ENCODE measurements around the gene ELOF1. TPM values are rescaled to one million over a fixed set of nuclear protein-coding genes. Genes with fewer than 3 reads are reported as not detected.
A peak's percentile ranks its signal among the peaks of the same experiment; 100 is the strongest.

Gene ELOF1
- total RNA-seq, 1 experiment from 2014 or later, result 65.5 TPM

DNA sequence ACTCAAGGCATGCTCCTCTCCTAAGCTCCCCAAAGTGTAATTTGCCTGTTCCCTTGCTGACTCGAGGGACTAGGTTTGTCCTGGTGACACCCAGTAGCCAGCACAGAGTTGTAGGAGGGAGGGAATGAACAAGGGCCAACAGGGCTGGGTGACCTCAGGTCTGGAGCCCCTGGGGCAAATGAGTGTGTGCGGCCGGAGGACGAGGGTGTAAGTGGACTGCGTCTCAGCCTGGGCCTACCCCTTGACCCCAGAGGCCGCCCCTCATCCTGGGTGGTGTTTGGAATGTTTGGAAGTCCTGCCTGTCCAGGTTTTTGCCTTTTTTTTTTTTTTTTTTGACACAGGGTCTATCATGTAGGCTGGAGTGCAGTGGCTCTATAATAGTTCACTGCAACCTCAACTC lies 52.1 kb downstream of the ELOF1 start:
- intact Hi-C loops (cut with micrococcal nuclease; ENCODE audit: unreplicated experiment), result loop anchor here (5.0 kb wide), 1 partner anchor 135 kb away; no protein-coding TSS in a partner anchor
- TF ChIP-seq, protein P1, sequence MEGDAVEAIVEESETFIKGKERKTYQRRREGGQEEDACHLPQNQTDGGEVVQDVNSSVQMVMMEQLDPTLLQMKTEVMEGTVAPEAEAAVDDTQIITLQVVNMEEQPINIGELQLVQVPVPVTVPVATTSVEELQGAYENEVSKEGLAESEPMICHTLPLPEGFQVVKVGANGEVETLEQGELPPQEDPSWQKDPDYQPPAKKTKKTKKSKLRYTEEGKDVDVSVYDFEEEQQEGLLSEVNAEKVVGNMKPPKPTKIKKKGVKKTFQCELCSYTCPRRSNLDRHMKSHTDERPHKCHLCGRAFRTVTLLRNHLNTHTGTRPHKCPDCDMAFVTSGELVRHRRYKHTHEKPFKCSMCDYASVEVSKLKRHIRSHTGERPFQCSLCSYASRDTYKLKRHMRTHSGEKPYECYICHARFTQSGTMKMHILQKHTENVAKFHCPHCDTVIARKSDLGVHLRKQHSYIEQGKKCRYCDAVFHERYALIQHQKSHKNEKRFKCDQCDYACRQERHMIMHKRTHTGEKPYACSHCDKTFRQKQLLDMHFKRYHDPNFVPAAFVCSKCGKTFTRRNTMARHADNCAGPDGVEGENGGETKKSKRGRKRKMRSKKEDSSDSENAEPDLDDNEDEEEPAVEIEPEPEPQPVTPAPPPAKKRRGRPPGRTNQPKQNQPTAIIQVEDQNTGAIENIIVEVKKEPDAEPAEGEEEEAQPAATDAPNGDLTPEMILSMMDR (conservative IDR thresholded peaks at IDR 0.05), result no peak
- TF ChIP-seq EZH2 (IDR thresholded peaks at IDR 0.05; ENCODE audit: low read depth), result no peak
- CTCF ChIA-PET, result no interaction called here

DNA sequence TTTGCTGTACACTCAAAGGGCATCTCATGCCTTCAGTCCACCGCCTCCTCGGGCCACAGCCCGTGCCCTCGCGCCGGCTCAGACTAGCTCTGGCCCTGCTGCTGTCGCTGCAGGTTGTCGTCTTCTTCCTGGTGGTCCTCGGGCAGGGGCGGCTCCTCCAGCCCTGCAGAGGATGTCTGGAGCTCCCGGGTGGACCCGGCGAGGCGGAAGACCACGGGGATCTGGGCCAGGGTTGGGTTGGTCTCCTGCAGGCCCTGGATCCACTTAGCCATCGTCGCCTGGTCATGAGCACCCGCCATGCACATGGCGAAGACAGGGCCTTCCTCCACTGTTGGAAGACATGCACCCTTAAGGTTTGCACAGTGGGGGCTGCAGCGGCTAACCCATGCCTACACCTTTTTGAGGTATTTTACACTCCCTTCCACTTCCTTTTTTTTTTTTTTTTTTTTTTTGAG lies 52.9 kb downstream of the ELOF1 start:
- peaks cover 11% of the 10 kb centered on the region; the same call in 1 of the 2 replicates for H3K79me2 ChIP-seq (ENCODE audit: low read depth)
- no peaks in the 10 kb centered on the region for H3K9me2 ChIP-seq (ENCODE audit: insufficient read depth)
- POLR2A ChIA-PET (ENCODE audit: unreplicated experiment), result interaction anchor here (0.6 kb wide), 1 partner anchor 84 kb away, joined by 5 read pairs; no protein-coding TSS in a partner anchor
- peaks cover 11% of the 10 kb centered on the region for H3K4me1 ChIP-seq (replicated peaks; ENCODE audit: insufficient read depth)
- no peaks in the 10 kb centered on the region for H3K9me3 ChIP-seq (ENCODE audit: insufficient read depth, low read depth)
- H3K4me2 ChIP-seq, result peak overlapping the region; percentile 99
- no peak for DNase-seq
- peaks cover 8% of the 10 kb centered on the region; the same call in 1 of the 2 replicates for H3F3A ChIP-seq (ENCODE audit: insufficient read depth, low read depth)
- H3K4me3 ChIP-seq, result peak overlapping the region; percentile 81
- CTCF ChIA-PET, result no interaction called here
- intact Hi-C loops (cut with micrococcal nuclease; ENCODE audit: unreplicated experiment), result loop anchor here (5.0 kb wide), 1 partner anchor 136 kb away; no protein-coding TSS in a partner anchor
- H3K36me3 ChIP-seq (ENCODE audit: low read depth), result no peaks in the 10 kb centered on the region
- peak overlapping the region; percentile 74; the same call in 1 of the 2 replicates for H2AFZ ChIP-seq
- no peak overlapping the region for H3K27ac ChIP-seq
- no peaks in the 10 kb centered on the region for H4K20me1 ChIP-seq (ENCODE audit: insufficient read depth)
- H3K27me3 ChIP-seq (ENCODE audit: insufficient read depth, low read depth), result no peaks in the 10 kb centered on the region
- BruUV-seq (replicated peaks), result TSS peak; percentile 58
- TF ChIP-seq, protein P1 (conservative IDR thresholded peaks at IDR 0.05), result no peak
- no peak for TF ChIP-seq EZH2 (IDR thresholded peaks at IDR 0.05; ENCODE audit: low read depth)

More for the DNA sequence above, 52.1 kb downstream of the ELOF1 start:
- Histone ChIP-seq H3K4me1 (replicated peaks; ENCODE audit: insufficient read depth) (peaks cover 11% of the 10 kb centered on the region), H3K36me3 (ENCODE audit: low read depth) (no peaks in the 10 kb centered on the region), H3K79me2 (ENCODE audit: low read depth) (peaks cover 11% of the 10 kb centered on the region; the same call in 1 of the 2 replicates), H3K4me2 (no peak overlapping the region), H3K9me2 (ENCODE audit: insufficient read depth) (no peaks in the 10 kb centered on the region), H3F3A (ENCODE audit: insufficient read depth, low read depth) (peaks cover 8% of the 10 kb centered on the region; the same call in 1 of the 2 replicates), H4K20me1 (ENCODE audit: insufficient read depth) (no peaks in the 10 kb centered on the region), H3K9me3 (ENCODE audit: insufficient read depth, low read depth) (no peaks in the 10 kb centered on the region), H2AFZ (no peak overlapping the region), H3K27ac (no peak overlapping the region), H3K4me3 (no peak overlapping the region), H3K27me3 (ENCODE audit: insufficient read depth, low read depth) (no peaks in the 10 kb centered on the region)
- no TSS peak for BruUV-seq (replicated peaks)
- POLR2A ChIA-PET (ENCODE audit: unreplicated experiment), result no interaction called here
- no peak for DNase-seq

GRCh38 chr19:11505504-11506100 lies 53.4 kb downstream of the ELOF1 start, which contains the start of gene ZNF653:
Gene ZNF653, minus strand, starts transcription at chr19:11505839. Its CDS starts 53 bp downstream, at chr19:11505786.
- intact Hi-C loops (cut with micrococcal nuclease; ENCODE audit: unreplicated experiment), result loop anchor here (1.0 to 5.0 kb wide), 3 partner anchors 23 to 137 kb away; partner anchors contain the start of gene ELOF1
- H3K4me2 ChIP-seq, result peak within 1 kb of the TSS; percentile 99
- ChIA-PET POLR2A (ENCODE audit: unreplicated experiment) (interaction anchor here (0.6 kb wide), 1 partner anchor 84 kb away, joined by 5 read pairs; no protein-coding TSS in a partner anchor), CTCF (no interaction called here)
- H4K20me1 ChIP-seq (ENCODE audit: insufficient read depth), result no peaks in the 10 kb centered on the region
- peak; percentile 85 to 92 for DNase-seq
- peak within 1 kb of the TSS; percentile 78 for H2AFZ ChIP-seq
- no peaks in the 10 kb centered on the region for H3K9me2 ChIP-seq (ENCODE audit: insufficient read depth)
- H3K36me3 ChIP-seq (ENCODE audit: low read depth), result no peaks in the 10 kb centered on the region
- H3K4me3 ChIP-seq, result peak within 1 kb of the TSS; percentile 81
- peaks cover 11% of the 10 kb centered on the region; the same call in 1 of the 2 replicates for H3K79me2 ChIP-seq (ENCODE audit: low read depth)
- peak within 1 kb of the TSS; percentile 67 for H3K27ac ChIP-seq
- H3K4me1 ChIP-seq (replicated peaks; ENCODE audit: insufficient read depth), result peaks cover 11% of the 10 kb centered on the region
- H3K27me3 ChIP-seq (ENCODE audit: insufficient read depth, low read depth), result no peaks in the 10 kb centered on the region
- peaks cover 8% of the 10 kb centered on the region; the same call in 1 of the 2 replicates for H3F3A ChIP-seq (ENCODE audit: insufficient read depth, low read depth)
- no peaks in the 10 kb centered on the region for H3K9me3 ChIP-seq (ENCODE audit: insufficient read depth, low read depth)
- no TSS peak for BruUV-seq (replicated peaks)
- no peak for TF ChIP-seq EZH2 (IDR thresholded peaks at IDR 0.05; ENCODE audit: low read depth)
- TF ChIP-seq, protein P1 (conservative IDR thresholded peaks at IDR 0.05), result no peak
